H54 (cell line): ENCODE results near the gene FN3K.
"Not testable (repeated sequence)": the region's sequence is repeated elsewhere in the genome, so short reads cannot be mapped to it uniquely, and the experiment has no call there.

Source experiments
- DNase-seq: peaks from one replicate; pipeline ENCODE4 v3.0.0; 2011; ENCODE audit warnings: low spot score, mixed read lengths; ENCODE audit not compliant: insufficient read length
- FAIRE-seq: peaks from 3 replicates; lab custom pipeline; 2011; peaks lifted over from hg19 to GRCh38; lab: Jason Lieb, UNC
- POLR2A ChIP-seq: IDR thresholded peaks from 2 replicates; pipeline ENCODE4 v1.6.1; 2011; ENCODE audit warnings: low read depth, mild to moderate bottlenecking, low read length

FN3K gene

GRCh38 chr17:82737967-82738877 is 2.8 kb downstream of the FN3K start:
- no peak for FAIRE-seq

DNA sequence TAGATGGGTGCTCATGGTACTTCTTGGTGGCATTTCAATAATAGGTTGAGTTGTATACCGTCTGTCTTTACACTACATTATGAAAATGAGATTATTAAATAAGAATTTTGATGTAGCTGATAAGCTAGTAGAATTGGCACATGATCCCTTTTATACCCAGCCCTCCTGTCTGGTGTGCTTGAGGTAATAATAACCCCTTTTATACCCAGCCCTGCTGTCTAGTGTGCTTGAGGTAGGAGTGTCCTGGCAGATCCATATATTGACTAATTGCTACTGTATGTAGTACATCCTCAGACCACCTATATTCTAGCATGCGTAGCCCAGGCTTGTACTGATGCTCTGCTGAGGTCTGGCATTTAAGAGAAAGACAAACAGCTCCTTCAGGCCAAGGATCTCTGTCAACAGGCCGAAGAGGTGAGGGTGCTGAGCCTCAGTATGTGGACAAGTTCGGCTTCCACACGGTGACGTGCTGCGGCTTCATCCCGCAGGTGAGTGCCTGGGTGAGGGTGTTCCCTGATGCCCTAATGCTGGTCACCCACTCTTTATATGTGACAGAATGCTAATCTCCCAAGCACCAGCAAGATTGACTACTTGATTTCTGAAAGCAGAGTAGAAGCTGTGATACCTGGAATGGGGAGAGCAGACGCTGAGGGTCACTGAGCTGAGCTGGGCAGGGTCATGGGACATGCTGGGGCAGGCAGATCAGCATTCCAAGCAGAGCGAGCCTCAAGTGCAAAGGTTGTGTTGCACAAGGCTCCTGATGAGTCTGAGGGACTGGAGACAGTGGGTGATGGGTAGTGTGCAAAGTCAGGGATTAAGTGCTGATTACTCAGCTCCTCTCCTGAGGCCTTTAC is 5.7 kb downstream of the FN3K start:
- DNase-seq (no peak), FAIRE-seq (no peak)
- TF ChIP-seq POLR2A, result no peak

More at GRCh38 chr17:82737967-82738877, 2.8 kb downstream of the FN3K start:
- DNase-seq, result no peak
- TF ChIP-seq POLR2A, result no peak

DNA sequence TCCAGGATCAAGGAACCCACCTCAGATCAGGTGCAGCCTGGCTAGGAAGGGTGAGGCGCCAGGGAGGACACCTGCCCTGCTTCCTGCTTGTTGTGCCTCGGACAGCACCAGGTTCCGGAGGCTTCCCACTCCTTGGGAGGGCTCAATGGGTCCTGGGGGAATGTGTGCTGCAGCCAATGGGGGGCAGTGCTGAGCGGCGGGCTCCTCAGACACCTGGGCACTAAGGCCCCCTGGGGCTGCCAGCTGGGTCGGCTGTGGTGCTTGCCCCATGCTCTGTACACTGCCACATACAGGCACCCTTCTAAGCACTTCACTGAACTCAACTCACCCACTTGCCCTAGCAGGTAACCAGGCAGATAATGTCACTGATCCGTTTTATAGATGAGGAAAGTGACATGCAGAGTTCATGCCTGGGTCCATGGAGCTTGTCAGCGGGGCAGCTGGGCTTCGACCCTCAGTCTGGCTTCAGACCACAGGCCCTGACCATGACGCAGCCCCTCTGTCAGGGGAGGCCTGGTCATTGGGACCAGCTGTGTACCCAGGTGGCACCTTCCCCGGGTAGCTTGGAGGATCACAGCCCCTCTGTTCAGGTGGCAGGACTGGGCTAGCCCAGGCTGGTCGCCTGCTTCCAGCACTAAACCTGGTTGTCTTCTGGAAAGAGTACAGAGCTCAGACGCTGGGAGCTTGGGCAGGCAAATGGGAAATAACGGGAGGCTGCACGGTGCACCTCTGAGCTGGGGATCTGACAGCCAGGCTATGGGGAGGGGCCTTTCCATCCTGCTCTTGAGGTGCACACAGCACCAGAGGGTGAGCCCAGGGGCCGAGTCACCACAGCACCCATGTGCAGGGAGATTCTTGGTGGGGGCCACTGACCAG is 8.2 kb downstream of the FN3K start:
- FAIRE-seq, result no peak
- TF ChIP-seq POLR2A, result no peak
- no peak for DNase-seq

- not testable (repeated sequence) for FAIRE-seq, DNase-seq
Measured at GRCh38 chr17:82744736-82745135, 9.3 kb downstream of the FN3K start.

DNA sequence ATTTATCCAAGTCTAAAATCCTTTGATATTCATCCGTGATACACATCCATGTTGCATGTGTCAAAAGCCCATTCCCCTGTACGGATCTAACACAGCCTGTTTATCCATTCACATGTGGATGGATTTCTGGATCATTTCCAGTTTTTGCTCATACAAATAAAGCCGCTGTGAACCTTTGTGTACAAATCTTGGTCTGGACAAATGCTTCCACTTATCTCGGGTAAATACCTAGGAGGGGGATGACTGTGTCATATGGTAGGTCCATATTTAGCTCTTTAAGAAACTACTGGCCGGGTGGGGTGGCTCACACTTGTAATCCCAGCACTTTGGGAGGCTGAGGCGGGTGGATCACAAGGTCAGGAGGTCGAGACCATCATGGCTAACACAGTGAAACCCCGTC is 10.1 kb downstream of the FN3K start:
- no peak for FAIRE-seq
- DNase-seq, result no peak

DNA sequence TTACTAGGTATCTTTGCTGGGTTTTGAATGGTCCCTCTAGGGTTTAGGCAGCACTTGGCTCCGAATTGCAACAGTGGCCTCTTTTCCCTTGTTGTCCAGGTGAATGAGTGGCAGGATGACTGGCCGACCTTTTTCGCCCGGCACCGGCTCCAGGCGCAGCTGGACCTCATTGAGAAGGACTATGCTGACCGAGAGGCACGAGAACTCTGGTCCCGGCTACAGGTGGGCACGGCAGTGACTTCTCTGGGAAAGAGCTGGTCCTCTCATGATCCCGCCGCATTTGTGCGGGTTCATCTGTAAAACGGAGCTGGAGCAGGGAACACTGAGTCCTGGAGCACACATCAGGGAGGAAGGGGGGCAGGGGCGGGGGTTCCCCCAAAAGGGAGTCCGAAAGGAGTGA is 13.3 kb downstream of the FN3K start:
- no peak for TF ChIP-seq POLR2A
- FAIRE-seq (no peak), DNase-seq (no peak)

More for the DNA sequence above, 10.1 kb downstream of the FN3K start:
- no peak for TF ChIP-seq POLR2A

DNA sequence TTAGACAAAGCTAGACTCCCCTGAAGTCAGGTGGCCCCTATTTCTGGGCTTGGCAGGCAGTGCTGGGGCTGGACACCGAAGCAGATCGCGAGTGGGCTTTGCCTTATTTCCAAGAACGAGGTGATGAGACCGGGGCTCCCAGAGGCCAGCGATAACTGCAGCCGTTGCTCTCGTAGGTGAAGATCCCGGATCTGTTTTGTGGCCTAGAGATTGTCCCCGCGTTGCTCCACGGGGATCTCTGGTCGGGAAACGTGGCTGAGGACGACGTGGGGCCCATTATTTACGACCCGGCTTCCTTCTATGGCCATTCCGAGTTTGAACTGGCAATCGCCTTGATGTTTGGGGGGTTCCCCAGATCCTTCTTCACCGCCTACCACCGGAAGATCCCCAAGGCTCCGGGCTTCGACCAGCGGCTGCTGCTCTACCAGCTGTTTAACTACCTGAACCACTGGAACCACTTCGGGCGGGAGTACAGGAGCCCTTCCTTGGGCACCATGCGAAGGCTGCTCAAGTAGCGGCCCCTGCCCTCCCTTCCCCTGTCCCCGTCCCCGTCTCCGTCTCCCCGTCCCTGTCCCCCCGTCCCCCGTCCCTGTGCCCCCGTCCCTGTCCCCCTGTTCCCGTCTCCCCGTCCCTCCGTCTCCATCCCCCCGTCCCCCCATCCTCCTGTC is 15.0 kb downstream of the FN3K start:
- FAIRE-seq, result no peak
- DNase-seq, result no peak
- TF ChIP-seq POLR2A, result no peak

DNA sequence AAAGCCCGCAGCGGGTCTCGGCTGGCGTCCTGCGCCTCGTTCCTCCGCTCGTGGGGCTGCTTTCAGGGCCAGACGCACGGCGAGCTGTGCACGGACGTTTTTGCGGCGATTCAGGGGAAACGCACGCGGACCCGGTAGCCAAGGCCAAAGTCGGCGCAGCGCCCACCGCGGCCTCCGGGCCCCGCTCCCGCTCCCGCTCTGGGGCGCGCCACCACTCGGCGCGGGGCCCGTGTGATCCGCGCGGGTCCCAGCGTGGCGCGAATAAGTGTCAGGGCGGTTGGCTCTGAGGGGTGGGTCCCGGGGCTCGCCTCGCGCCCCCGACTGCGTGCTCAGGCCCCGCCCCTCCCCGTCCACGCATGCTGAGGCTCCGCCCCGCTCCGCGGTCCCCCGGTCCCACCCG is 15.8 kb downstream of the FN3K start:
- no peak for TF ChIP-seq POLR2A
- no peak for DNase-seq
- FAIRE-seq, result no peak

- DNase-seq (peak; percentile 87), FAIRE-seq (no peak)
- peak; percentile 59 for TF ChIP-seq POLR2A
Measured at GRCh38 chr17:82751571-82752370, 16.4 kb downstream of the FN3K start, which contains the start of gene TBCD. TSS of gene TBCD (plus strand) at chr17:82752065. CDS start at chr17:82752194, 129 bp downstream.

GRCh38 chr17:82752371-82753200 is 17.2 kb downstream of the FN3K start:
- FAIRE-seq (no peak), DNase-seq (peak; percentile 70)
- TF ChIP-seq POLR2A, result no peak

DNA sequence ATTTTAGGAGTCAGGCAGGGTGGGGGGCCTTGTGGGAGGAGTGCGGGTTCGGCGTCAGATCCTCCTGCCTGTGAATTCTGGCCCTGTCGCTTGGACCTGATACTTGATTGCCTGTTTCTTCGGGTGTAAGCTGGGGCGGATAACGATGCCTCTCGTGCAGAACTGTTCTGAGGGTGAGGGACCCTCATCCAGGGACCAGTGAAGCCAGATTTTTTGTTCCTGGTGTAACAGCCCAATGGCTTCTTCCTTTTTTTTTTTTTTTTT is 17.7 kb downstream of the FN3K start:
- DNase-seq (no peak), FAIRE-seq (no peak)
- no peak for TF ChIP-seq POLR2A
